Chondrocyte (in vitro differentiated cells): ENCODE data around the gene ADAM12. TPM values are rescaled to one million over a fixed set of nuclear protein-coding genes. Genes with fewer than 3 reads are reported as not detected.

Source experiments
- DNase-seq: peaks from one replicate; pipeline ENCODE4 v3.0.0; 2021; ENCODE audit warnings: mixed read lengths, low spot score
- H3K27ac Mint-ChIP-seq: one replicate; pipeline ENCODE4 v1.8.0; 2021; ENCODE audit warnings: mild to moderate bottlenecking, moderate library complexity, mixed read lengths; ENCODE audit not compliant: unreplicated experiment
- H3K27me3 Mint-ChIP-seq: 2 replicates; pipeline ENCODE4 v1.8.0; 2021; ENCODE audit warnings: low read depth, mixed read lengths
- H3K36me3 Mint-ChIP-seq: 2 replicates; pipeline ENCODE4 v1.8.0; 2021; ENCODE audit warnings: low read depth, mixed read lengths
- H3K4me1 Mint-ChIP-seq: 2 replicates; pipeline ENCODE4 v1.8.0; 2021; ENCODE audit warnings: low read depth, mild to moderate bottlenecking, mixed read lengths
- H3K4me3 Mint-ChIP-seq: one replicate; pipeline ENCODE4 v1.8.0; 2021; ENCODE audit warnings: mild to moderate bottlenecking, moderate library complexity, mixed read lengths; ENCODE audit not compliant: unreplicated experiment
- H3K9me3 Mint-ChIP-seq: 2 replicates; pipeline ENCODE4 v1.8.0; 2021; ENCODE audit warnings: low read depth, mixed read lengths
- total RNA-seq: library from RNA; stranded (reverse); gene quantifications from 3 replicates; pipeline ENCODE4 v1.2.1, GENCODE V29; 2021
- TF ChIP-seq, protein P1 (sequence below): fragments of 200-600 bp; sonication (generic); IDR thresholded peaks from 2 replicates; pipeline ENCODE4 v1.5.0; 2021; ENCODE audit warnings: antibody characterized with exemption, mild to moderate bottlenecking, moderate library complexity

ADAM12 gene
- total RNA-seq, 1 donor from 2014 or later: 175 TPM

DNA sequence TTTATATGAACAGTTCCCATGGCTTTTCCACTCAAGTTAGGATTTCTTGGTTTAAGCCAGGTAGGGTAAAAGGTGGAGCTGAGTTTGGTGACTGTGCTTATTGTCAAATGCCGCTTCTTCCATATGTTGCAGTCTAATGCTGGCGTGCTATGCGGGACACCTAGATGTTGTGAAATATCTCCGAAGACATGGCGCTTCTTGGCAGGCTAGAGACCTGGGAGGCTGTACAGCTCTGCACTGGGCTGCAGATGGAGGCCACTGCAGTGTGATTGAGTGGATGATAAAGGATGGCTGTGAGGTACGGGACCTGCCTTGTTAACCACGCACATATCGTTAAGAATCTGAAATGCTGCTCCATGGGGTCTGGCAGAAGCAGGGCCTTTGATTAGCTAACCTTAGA is 383.5 kb downstream of the ADAM12 start:
- H3K27me3 Mint-ChIP-seq: no peaks in the 10 kb centered on the region
- no peak overlapping the region for H3K27ac Mint-ChIP-seq
- DNase-seq: no peak
- H3K9me3 Mint-ChIP-seq: no peaks in the 10 kb centered on the region
- peaks cover 21% of the 10 kb centered on the region for H3K4me1 Mint-ChIP-seq
- TF ChIP-seq, protein P1, sequence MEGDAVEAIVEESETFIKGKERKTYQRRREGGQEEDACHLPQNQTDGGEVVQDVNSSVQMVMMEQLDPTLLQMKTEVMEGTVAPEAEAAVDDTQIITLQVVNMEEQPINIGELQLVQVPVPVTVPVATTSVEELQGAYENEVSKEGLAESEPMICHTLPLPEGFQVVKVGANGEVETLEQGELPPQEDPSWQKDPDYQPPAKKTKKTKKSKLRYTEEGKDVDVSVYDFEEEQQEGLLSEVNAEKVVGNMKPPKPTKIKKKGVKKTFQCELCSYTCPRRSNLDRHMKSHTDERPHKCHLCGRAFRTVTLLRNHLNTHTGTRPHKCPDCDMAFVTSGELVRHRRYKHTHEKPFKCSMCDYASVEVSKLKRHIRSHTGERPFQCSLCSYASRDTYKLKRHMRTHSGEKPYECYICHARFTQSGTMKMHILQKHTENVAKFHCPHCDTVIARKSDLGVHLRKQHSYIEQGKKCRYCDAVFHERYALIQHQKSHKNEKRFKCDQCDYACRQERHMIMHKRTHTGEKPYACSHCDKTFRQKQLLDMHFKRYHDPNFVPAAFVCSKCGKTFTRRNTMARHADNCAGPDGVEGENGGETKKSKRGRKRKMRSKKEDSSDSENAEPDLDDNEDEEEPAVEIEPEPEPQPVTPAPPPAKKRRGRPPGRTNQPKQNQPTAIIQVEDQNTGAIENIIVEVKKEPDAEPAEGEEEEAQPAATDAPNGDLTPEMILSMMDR: no peak
- H3K4me3 Mint-ChIP-seq: no peak overlapping the region
- H3K36me3 Mint-ChIP-seq: no peaks in the 10 kb centered on the region

DNA sequence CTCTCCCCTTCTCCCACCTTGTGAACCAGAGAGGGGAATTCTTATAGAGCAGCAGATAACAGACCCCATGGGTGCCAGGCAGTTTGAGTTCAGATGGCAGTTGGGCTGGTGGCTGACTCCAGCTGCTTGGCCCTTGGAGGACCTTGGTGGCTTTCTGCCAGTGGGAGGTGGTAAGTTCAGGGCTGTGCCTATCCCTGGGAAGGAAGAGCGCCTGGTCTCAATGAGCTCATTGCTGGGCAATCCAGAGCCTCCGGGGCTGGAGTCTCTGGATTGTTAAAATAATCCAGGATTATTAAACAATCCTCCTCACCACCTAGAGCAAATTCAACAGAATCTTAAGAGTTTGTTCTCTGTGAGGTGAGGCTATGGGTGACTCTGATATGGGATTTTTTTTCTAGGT is 386.7 kb downstream of the ADAM12 start:
- H3K36me3 Mint-ChIP-seq: peaks cover 4% of the 10 kb centered on the region
- H3K4me3 Mint-ChIP-seq: no peak overlapping the region
- no peak for DNase-seq

DNA sequence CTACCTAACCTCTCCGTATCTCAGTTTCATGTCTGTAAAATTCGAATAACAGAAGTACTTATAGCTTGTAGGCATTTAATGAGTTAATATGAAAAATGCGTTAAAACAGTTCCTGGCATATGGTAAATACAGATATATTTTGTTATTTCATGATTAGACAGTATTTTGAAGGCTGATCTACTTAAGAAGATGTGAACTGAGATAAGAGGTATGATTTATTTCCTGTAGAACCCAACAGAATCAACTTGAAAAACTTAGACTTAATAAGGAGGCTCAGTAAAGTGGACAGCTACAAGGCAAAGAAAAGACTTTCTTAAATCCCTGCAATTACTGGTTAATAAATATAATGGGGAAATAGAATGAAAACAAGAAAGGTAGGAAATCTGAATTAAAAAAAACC is 388.6 kb downstream of the ADAM12 start:
- H3K9me3 Mint-ChIP-seq: no peaks in the 10 kb centered on the region
- H3K36me3 Mint-ChIP-seq: peaks cover 4% of the 10 kb centered on the region
- H3K4me3 Mint-ChIP-seq: no peak overlapping the region

More for the DNA sequence above, 386.7 kb downstream of the ADAM12 start:
- Mint-ChIP-seq H3K27me3 (no peaks in the 10 kb centered on the region), H3K27ac (no peak overlapping the region), H3K4me1 (peaks cover 13% of the 10 kb centered on the region), H3K9me3 (no peaks in the 10 kb centered on the region)
- TF ChIP-seq, protein P1: no peak

DNA sequence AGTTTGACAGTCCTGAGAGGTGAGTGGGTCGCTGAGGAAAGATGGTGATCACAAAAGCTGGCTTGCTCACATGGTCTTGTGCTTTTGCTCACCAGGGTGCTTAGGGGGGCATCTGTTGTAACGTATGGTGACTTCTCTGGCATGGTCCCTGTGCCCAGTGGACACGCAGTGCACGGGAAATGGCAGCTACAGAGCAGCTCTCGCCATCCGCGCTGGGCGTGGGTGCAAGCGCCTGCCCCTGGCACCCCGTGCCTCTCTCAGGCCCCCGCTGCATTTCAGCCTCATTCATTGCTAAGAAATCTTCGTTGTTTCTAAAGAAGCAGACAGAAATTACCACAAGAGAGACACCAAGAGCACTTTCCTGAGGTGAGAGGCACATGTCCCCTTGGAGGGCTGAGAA is 390.7 kb downstream of the ADAM12 start:
- TF ChIP-seq, protein P1: no peak
- peaks cover 4% of the 10 kb centered on the region for H3K36me3 Mint-ChIP-seq
- H3K9me3 Mint-ChIP-seq: no peaks in the 10 kb centered on the region
- H3K4me3 Mint-ChIP-seq: no peak overlapping the region
- no peak overlapping the region for H3K27ac Mint-ChIP-seq
- DNase-seq: no peak
- no peaks in the 10 kb centered on the region for H3K27me3 Mint-ChIP-seq
- H3K4me1 Mint-ChIP-seq: peaks cover 13% of the 10 kb centered on the region

More for the DNA sequence above, 388.6 kb downstream of the ADAM12 start:
- Mint-ChIP-seq H3K27me3 (no peaks in the 10 kb centered on the region), H3K4me1 (peaks cover 13% of the 10 kb centered on the region), H3K27ac (no peak overlapping the region)
- DNase-seq: no peak
- TF ChIP-seq, protein P1: no peak

DNA sequence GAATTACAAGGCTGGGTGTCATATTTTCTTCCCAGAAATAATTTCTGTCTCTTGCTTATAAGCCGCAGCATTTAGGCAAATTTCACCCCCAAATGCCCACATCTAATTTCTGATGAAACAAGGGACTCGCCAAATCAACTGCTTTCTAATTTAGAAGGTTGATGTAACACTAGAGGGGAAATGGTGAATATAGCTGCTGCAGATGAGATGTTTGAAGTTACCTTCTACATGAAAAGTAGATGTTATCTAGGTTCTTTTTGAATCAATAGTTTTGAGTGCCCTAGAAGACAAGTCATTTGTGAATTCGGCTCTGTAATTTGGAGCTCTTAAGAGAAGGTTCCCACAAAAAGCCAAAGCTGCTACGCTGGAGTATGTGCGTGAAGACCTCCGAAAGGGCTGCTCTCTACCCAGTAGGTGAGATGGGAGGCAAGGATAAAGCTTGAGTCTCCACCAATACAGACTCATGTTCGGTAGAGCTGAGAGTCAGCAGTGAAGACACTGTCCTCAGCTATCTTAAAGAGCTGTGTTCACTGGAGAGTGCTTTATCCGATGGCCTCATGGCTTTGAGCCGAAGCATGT is 392.5 kb downstream of the ADAM12 start:
- Mint-ChIP-seq H3K4me3 (no peak overlapping the region), H3K36me3 (peaks cover 4% of the 10 kb centered on the region), H3K27me3 (no peaks in the 10 kb centered on the region), H3K4me1 (peaks cover 13% of the 10 kb centered on the region), H3K27ac (no peak overlapping the region), H3K9me3 (no peaks in the 10 kb centered on the region)
- TF ChIP-seq, protein P1: no peak
- DNase-seq: no peak
